ENCODE measurements around the gene CSH1.
"Not testable (repeated sequence)": the region's sequence is repeated elsewhere in the genome, so short reads cannot be mapped to it uniquely, and the experiment has no call there.

Gene CSH1

DNA sequence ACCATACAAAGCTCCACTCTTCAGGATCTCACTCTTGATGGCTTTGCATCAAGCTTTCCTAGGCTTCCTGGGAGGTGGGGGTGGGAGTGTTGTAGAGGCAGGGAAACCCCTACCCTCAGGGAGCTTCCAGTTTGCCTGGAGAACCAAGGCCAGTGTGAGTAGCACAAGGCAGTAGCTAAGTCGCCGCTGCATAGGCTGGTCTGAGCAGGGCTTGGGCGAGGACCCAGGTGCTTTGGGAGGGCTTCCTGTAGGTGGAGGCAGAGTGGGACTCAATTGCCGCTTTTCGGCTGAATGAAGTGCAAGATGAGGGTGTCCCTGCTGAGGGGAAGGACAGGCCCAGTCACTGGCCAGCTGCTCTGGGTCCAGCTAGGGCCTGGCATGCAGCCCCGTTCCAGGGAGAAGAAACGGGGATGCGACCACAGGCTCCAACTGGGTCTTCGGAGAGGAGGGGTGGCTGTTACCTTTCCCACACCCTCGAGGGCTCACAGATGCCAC is 31.8 kb upstream of the CSH1 start:
- no peak for FAIRE-seq

DNA sequence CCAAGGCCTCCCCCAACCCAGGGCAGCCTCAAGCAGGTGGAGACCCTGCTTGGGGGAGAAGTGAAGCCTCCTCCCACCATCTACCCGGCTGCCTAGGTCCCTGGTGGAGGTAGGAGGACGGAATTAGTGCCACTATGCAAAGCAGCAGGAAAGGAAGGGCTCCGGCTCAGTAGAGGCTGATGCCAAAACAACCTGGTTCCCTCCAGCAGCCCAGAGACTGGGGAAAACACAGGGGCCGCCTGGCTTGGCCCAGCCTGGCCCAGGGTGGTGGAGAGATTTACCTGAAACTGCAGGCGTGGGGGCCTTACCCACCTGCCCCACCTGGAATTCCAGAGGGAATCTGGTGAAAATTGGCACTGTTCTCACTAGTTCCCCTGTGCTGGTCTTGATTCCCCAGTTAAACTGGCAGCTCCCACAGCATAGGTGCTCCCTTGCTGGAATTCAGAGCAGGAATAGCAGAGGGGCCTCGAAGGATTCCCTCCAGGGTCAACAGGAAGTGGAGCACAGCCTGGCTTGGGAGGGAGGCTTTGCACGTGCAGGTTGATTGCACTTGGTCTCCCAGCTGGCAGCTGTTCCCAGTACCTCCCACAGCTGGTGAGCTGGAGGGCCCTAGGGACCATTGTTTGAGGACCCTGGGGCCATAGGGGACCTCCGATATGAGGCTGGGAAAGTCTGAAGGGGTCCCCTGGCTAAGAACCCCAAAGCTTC is 31.2 kb upstream of the CSH1 start:
- FAIRE-seq = no peak

DNA sequence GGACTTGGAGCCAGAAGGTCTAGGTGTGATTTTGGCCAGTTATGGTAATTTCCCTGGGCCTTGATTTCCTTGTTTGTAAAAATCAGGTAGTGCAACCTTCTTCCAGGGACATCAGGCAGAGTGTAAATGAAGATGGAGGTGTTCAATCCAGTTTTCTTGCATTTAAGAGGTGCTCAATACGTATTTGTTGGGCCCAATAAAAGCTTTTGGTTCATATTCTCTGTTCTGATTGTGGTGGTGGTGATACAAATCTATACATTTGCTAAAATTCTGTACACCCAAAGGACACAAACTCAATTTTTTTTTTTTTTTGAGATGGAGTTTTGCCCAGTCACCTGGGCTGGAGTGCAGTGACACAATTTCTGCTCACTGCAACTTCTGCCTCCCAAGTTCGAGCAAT is 29.8 kb upstream of the CSH1 start:
- no peak for FAIRE-seq

- FAIRE-seq = no peak
These were observed 29.2 kb upstream of the CSH1 start for GRCh38 chr17:63925615-63926014.

DNA sequence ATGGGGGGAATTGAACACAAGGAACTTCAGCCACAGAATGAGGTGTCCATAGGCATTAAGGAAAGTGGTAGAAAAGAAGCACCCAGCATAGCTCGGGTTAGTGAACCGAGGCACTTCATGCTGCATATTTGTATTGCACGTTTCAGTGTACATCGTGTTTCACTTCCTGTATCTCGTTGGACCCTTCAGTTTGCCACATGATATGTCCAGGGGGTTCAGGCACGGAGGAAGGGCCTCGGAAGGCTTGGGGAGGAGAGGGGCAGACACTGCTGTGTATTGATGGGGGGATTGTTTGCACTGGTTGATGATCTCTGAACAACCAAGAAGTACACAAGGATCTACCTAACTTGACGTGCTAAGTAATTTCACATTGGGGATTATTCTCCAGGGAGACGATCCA is 26.0 kb upstream of the CSH1 start:
- FAIRE-seq = not testable (repeated sequence)

- FAIRE-seq = not testable (repeated sequence)
These were observed 24.4 kb upstream of the CSH1 start for GRCh38 chr17:63920779-63921178.

DNA sequence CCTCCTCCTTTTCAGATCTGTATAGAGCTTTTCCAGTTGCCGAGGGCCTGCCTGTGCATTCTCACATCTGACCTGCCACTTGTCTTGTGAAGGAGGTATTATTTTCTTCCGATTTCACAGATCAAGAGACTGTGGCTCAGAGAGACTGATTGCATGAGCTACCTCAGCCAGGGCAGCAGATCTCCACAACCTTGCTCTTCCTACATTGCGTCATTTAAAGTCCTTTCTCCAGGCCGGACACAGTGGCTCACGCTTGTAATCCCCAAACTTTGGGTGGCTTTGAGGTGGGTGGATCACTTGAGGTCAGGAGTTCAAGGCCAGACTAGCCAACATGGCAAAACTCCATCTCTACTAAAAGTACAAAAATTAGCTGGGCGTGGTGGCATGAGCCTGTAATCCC is 23.7 kb upstream of the CSH1 start:
- not testable (repeated sequence) for FAIRE-seq

DNA sequence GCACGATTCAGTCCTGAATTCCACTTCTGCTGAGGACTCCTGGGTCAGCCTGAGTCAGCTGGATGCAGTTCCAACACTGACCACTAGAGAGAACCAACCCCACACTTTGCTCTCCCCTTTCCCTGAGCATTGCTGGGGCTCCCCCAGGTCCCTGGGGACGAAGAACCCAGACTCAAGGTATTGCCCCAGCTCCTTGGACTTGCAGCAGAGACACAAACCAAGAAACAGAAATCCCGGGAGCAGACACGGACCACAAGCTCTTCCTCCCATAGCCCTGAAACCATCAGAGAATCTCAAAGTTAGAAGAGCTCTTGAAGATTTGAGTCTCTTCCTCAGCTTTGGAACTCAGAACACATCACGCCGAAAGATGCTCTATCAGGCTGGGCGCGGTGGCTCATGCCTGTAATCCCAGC is 22.9 kb upstream of the CSH1 start:
- no peak for FAIRE-seq

GRCh38 chr17:63918789-63919305 is 22.5 kb upstream of the CSH1 start, which contains the start of gene GH1:
GH1 (minus strand) TSS chr17:63918839; CDS start chr17:63918776, 63 bp downstream.
- FAIRE-seq = not testable (repeated sequence)

DNA sequence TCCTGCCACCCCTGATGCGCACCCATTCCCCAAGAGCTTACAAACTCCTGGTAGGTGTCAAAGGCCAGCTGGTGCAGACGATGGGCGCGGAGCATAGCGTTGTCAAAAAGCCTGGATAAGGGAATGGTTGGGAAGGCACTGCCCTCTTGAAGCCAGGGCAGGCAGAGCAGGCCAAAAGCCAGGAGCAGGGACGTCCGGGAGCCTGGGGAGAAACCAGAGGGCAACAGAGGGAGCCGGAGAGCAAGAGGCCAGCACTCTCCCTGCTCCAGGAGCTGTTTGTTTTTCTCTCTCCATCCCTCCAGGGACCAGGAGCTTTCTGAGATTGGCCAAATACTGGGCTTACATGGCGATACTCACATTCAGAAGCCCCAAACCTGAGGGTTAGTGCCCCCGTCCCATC is 21.9 kb upstream of the CSH1 start:
- no peak for FAIRE-seq

DNA sequence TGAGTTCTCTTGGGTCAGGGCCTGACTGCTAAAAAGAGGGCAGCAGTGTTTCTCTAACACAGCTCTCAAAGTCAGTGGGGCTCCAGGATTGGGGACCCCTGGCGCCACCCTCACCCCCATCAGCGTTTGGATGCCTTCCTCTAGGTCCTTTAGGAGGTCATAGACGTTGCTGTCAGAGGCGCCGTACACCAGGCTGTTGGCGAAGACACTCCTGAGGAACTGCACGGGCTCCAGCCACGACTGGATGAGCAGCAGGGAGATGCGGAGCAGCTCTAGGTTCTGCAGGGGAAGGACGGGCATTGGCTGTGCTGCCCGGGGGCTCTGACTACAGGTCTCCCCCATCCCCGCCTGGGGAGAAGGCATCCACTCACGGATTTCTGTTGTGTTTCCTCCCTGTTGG is 21.3 kb upstream of the CSH1 start:
- FAIRE-seq = no peak

GRCh38 chr17:63917206-63917605 is 20.8 kb upstream of the CSH1 start:
- not testable (repeated sequence) for FAIRE-seq

- no peak for FAIRE-seq
These were observed 20.3 kb upstream of the CSH1 start for GRCh38 chr17:63916566-63917185.

DNA sequence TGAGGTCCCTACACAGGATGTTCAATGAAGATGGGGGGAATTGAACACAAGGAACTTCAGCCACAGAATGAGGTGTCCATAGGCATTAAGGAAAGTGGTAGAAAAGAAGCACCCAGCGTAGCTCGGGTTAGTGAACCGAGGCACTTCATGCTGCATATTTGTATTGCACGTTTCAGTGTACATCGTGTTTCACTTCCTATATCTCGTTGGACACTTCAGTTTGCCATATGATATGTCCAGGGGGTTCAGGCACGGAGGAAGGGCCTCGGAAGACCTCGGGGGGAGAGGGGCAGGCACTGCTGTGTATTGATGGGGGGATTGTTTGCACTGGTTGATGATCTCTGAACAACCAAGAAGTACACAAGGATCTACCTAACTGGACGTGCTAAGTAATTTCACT is 19.4 kb upstream of the CSH1 start:
- not testable (repeated sequence) for FAIRE-seq

- no peak for FAIRE-seq
These were observed 18.1 kb upstream of the CSH1 start for GRCh38 chr17:63914471-63914870.

DNA sequence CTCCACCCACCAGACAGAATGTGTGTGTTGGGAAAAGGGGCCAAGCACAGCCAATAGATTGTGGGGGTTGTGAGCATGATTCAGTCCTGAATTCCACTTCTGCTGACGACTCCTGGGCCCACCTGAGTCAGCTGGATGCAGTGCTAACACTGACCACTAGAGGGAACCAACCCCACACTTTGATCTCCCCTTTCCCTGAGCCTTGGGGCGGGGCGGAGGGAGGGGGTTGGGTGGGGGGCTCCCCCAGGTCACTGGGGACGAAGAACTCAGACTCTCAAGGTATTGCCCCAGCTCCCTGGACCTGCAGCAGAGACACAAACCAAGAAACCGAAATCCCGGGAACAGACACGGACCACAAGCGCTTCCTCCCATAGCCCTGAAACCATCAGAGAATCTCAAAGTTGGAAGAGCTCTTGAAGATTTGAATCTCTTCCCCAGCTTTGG is 15.3 kb upstream of the CSH1 start:
- FAIRE-seq = no peak

DNA sequence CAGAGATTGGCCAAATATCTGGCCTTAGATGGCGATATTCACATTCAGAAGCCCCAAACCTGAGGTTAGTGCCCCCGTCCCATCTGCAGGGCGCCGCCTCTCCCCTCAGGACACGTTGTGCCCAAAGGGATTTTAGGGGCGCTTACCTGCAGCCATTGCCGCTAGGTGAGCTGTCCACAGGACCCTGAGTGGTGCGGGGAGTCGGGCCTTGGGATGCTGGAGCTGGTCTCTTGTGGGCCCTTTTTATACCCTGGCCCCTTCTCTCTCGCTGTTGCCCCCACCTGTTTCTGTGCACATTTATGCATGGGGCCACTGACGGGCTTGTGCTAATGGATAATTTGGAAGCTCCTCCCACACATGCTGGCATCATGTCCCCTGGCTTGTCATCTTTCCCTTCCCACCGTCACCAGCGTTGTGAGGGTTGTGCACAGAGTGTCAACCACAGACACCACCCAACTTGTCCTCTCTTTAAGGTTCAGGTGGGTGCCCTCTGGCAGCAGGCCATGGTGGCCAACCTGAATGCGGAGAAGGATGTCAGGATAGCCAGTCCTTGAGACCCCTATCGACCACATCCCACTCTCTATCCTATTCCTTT is 14.8 kb upstream of the CSH1 start, which contains the start of gene CSHL1:
Gene CSHL1 (minus strand): TSS at position 218 of the 595 bp plus-strand sequence. CDS start 62 bp downstream, at position 156.
- no peak for FAIRE-seq

DNA sequence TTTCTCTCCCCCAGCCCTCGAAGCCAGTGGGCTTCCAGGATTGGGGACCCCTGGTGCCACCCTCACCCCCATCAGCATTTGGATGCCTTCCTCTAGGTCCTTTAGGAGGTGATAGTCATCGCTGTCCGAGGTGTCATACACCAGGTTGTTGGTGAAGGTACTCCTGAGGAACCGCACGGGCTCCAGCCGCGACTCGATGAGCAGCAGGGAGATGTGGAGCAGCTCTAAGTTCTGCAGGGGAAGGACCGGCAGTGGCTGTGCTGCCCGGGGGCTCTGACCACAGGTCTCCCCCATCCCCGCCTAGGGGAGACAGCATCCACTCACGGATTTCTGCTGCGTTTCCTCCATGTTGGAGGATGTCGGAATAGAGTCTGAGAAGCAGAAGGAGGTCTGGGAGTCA is 13.7 kb upstream of the CSH1 start:
- no peak for FAIRE-seq

DNA sequence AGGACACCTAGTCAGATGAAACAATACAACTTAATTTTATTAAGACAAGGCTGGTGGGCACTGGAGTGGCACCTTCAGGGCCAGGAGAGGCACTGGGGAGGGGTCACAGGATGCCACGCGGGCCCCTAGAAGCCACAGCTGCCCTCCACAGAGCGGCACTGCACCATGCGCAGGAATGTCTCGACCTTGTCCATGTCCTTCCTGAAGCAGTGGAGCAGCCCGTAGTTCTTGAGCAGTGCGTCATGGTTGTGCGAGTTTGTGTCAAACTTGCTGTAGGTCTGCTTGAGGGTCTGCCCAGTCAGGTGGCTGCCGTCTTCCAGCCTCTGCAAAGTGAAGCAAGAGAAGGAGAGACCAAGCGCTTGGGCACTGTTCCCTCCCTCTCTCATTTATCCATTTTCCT is 13.2 kb upstream of the CSH1 start:
- FAIRE-seq = not testable (repeated sequence)

- not testable (repeated sequence) for FAIRE-seq
These were observed 10.9 kb upstream of the CSH1 start for GRCh38 chr17:63907161-63907778.

- not testable (repeated sequence) for FAIRE-seq
These were observed 8.4 kb upstream of the CSH1 start for GRCh38 chr17:63904796-63905195.

DNA sequence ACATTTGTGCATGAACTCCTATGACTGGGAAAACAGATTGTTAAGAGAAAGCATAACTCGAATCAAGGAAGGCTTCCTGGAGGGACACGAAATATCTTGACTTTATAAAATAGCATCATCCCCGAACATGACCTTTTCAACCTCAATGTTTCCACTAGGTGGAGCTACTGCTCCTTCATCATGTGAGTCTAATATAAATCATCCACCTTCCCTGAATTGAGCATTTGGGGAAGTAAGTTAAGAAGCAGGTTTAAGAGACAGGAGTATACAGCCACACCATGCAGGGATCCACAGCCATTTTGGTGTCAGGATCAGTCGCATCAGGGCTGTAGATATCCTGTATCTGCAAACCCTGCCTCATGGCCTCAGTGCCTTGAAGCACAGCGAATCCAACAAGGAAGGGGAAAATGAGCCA is 7.4 kb upstream of the CSH1 start:
- FAIRE-seq = not testable (repeated sequence)

- FAIRE-seq = not testable (repeated sequence)
These were observed 5.6 kb upstream of the CSH1 start for GRCh38 chr17:63901971-63902370.
